ENCODE results near the gene RNF8. TPM values are rescaled to one million over a fixed set of nuclear protein-coding genes. Genes with fewer than 3 reads are reported as not detected.
"Not testable (repeated sequence)": the region's sequence is repeated elsewhere in the genome, so short reads cannot be mapped to it uniquely, and the experiment has no call there.

RNF8 gene
- total and polyA plus RNA-seq, 2 of the 4 experiments (the other 2 are of a cell fraction): 16.5 to 17.9 TPM

GRCh38 chr6:37401658-37402057 is 47.9 kb downstream of the RNF8 start:
- H3K27ac ChIP-seq (ENCODE audit: insufficient read depth, low read length); H2BK20ac ChIP-seq (ENCODE audit: low read depth, low read length); H4K5ac ChIP-seq (ENCODE audit: low read depth, low read length); H4K20me1 ChIP-seq (ENCODE audit: insufficient read depth, low read length); intact Hi-C loops (cut with micrococcal nuclease); POLR2A ChIA-PET (ENCODE audit: unreplicated experiment); H3K56ac ChIP-seq (ENCODE audit: extremely low read depth, insufficient read depth, low read length); CTCF ChIA-PET; BruUV-seq (replicated peaks); ATAC-seq (ENCODE audit: low read depth); H3K79me1 ChIP-seq (ENCODE audit: low read depth in 1 of 2, low read length in 2 of 2); H3K4me2 ChIP-seq (ENCODE audit: low read depth, low read length); H2AK9ac ChIP-seq (replicated peaks; ENCODE audit: low read depth, low read length, poor library complexity); H2BK5ac ChIP-seq (ENCODE audit: low read depth, low read length, poor library complexity, severe bottlenecking); H4K91ac ChIP-seq (ENCODE audit: insufficient read depth, low read depth, low read length); H3K18ac ChIP-seq (ENCODE audit: low read depth, low read length); H3K4me1 ChIP-seq (ENCODE audit: control insufficient read depth, insufficient read depth, low read length); H3K36me3 ChIP-seq (ENCODE audit: control insufficient read depth, insufficient read depth, low read length); H4K8ac ChIP-seq (ENCODE audit: low read depth in 2 of 2, low read length in 2 of 2); H2AFZ ChIP-seq (replicated peaks; ENCODE audit: low read length, poor library complexity); H3K4ac ChIP-seq (ENCODE audit: low read depth, low read length); H3K14ac ChIP-seq (replicated peaks; ENCODE audit: low read depth, low read length); H2BK15ac ChIP-seq (ENCODE audit: low read depth, low read length); DNase-seq; H3K23ac ChIP-seq (ENCODE audit: low read depth, low read length); H3K9me3 ChIP-seq (ENCODE audit: control insufficient read depth, insufficient read depth, low read length); H3K4me3 ChIP-seq (ENCODE audit: insufficient read depth, low read depth, low read length); in situ Hi-C loops (cut with MboI; ENCODE audit: low sequenced_read_pairs); dilution Hi-C loops (cut with HindIII; ENCODE audit: low sequenced_read_pairs, unreplicated experiment); H3K9me1 ChIP-seq (ENCODE audit: insufficient read depth, low read length); H3K9ac ChIP-seq (ENCODE audit: low read depth, low read length); H2BK120ac ChIP-seq (ENCODE audit: low read depth, low read length); H2AK5ac ChIP-seq (ENCODE audit: low read depth, low read length): not testable (repeated sequence)
- H3K27me3 ChIP-seq (ENCODE audit: control insufficient read depth, insufficient read depth, low read length): peaks cover 16% of the 10 kb centered on the region

Measured in IMR-90 (cell line).